ENCODE results near the gene ZPR1. TPM values are rescaled to one million over a fixed set of nuclear protein-coding genes. Genes with fewer than 3 reads are reported as not detected.

Gene ZPR1
- total and polyA plus RNA-seq, 2 of the 4 experiments (the other 2 are of a cell fraction): 40.8 to 52.0 TPM

DNA sequence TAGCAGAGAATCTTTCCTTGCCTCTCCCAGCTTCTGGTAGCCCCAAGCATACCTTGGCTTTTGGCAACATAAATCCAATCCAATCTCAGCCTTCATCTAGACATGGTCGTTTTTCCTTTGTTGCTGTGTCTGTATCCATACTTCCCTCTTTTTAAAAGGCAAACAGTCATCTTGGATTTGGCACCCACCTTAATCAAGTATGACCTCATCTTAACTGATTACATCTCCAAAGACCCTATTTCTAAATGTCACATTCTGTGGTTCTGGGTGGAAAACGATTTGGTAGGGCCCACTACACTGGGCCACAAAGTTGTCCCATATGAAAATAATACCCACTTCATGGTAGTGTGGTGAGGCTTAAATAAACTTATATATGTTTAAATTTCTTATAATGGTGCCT, 15.9 kb downstream of the ZPR1 start (continued):
- TF ChIP-seq RCOR1 (IDR thresholded peaks at IDR 0.05; ENCODE audit: insufficient replicate concordance, low read length): no peak
- TF ChIP-seq, protein P1, sequence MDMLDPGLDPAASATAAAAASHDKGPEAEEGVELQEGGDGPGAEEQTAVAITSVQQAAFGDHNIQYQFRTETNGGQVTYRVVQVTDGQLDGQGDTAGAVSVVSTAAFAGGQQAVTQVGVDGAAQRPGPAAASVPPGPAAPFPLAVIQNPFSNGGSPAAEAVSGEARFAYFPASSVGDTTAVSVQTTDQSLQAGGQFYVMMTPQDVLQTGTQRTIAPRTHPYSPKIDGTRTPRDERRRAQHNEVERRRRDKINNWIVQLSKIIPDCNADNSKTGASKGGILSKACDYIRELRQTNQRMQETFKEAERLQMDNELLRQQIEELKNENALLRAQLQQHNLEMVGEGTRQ (IDR thresholded peaks at IDR 0.05; ENCODE audit: low read depth, low read length): no peak
- TF ChIP-seq, protein P2, sequence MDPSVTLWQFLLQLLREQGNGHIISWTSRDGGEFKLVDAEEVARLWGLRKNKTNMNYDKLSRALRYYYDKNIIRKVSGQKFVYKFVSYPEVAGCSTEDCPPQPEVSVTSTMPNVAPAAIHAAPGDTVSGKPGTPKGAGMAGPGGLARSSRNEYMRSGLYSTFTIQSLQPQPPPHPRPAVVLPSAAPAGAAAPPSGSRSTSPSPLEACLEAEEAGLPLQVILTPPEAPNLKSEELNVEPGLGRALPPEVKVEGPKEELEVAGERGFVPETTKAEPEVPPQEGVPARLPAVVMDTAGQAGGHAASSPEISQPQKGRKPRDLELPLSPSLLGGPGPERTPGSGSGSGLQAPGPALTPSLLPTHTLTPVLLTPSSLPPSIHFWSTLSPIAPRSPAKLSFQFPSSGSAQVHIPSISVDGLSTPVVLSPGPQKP (IDR thresholded peaks at IDR 0.05; ENCODE audit: borderline replicate concordance, low read depth, low read length): no peak

DNA sequence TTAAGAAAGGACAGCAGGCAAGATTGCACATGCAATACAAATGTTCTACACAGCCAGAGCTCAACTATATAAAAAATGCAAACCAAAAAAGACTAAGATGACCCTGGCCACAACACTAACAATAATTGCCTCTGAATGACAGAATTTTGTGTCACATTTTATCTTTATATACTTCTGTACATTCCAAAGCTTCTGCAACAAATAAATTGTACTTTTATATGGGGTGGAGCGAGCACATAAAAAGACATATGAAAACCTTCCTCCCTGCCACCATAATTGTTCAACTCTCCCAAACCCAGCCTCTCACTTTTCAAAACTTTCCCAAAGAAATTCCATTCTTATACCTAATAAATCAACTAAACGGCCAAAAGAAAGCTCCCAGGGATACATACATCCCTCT, 25.7 kb downstream of the ZPR1 start:
- H2BK120ac ChIP-seq (ENCODE audit: low read depth, low read length): no peak overlapping the region
- no peak overlapping the region for H3K23ac ChIP-seq (ENCODE audit: low read depth, low read length)
- H3K27me3 ChIP-seq (ENCODE audit: control insufficient read depth, insufficient read depth, low read length): no peaks in the 10 kb centered on the region
- no peak overlapping the region for H2BK20ac ChIP-seq (ENCODE audit: low read depth, low read length)
- no TSS peak for BruUV-seq (replicated peaks)
- in situ Hi-C loops (cut with MboI; ENCODE audit: low sequenced_read_pairs): no loop called here
- no peaks in the 10 kb centered on the region for H3K9me3 ChIP-seq (ENCODE audit: control insufficient read depth, insufficient read depth, low read length)
- CTCF ChIA-PET: interaction anchor here (2.9 kb wide), 1 partner anchor 19 kb away, joined by 10 read pairs; no protein-coding TSS in a partner anchor
- no peak overlapping the region for H2BK5ac ChIP-seq (ENCODE audit: low read depth, low read length, poor library complexity, severe bottlenecking)
- no peak overlapping the region for H4K5ac ChIP-seq (ENCODE audit: low read depth, low read length)
- no peak overlapping the region for H3K14ac ChIP-seq (replicated peaks; ENCODE audit: low read depth, low read length)
- no peaks in the 10 kb centered on the region for H3K4me1 ChIP-seq (ENCODE audit: control insufficient read depth, insufficient read depth, low read length)
- no peak overlapping the region for H3K27ac ChIP-seq (ENCODE audit: insufficient read depth, low read length)
- no peak overlapping the region for H3K9ac ChIP-seq (ENCODE audit: low read depth, low read length)
- H3K36me3 ChIP-seq (ENCODE audit: control insufficient read depth, insufficient read depth, low read length): peaks cover 28% of the 10 kb centered on the region
- H2AK5ac ChIP-seq (ENCODE audit: low read depth, low read length): no peak overlapping the region
- DNase-seq: no peak
- no peak overlapping the region for H3K4ac ChIP-seq (ENCODE audit: low read depth, low read length)
- H2AK9ac ChIP-seq (replicated peaks; ENCODE audit: low read depth, low read length, poor library complexity): no peak overlapping the region
- no peak for TF ChIP-seq NFE2L2 (IDR thresholded peaks at IDR 0.05; ENCODE audit: low read depth, low read length)
- no peak for TF ChIP-seq FOS (IDR thresholded peaks at IDR 0.05; ENCODE audit: low read depth, low read length)
- no peak for TF ChIP-seq MAFK (IDR thresholded peaks at IDR 0.05; ENCODE audit: low read depth, low read length)
- TF ChIP-seq, protein P2 (IDR thresholded peaks at IDR 0.05; ENCODE audit: borderline replicate concordance, low read depth, low read length): no peak
- no peak for TF ChIP-seq MXI1 (IDR thresholded peaks at IDR 0.05; ENCODE audit: borderline replicate concordance, low read depth, low read length)
- TF ChIP-seq, protein P3, sequence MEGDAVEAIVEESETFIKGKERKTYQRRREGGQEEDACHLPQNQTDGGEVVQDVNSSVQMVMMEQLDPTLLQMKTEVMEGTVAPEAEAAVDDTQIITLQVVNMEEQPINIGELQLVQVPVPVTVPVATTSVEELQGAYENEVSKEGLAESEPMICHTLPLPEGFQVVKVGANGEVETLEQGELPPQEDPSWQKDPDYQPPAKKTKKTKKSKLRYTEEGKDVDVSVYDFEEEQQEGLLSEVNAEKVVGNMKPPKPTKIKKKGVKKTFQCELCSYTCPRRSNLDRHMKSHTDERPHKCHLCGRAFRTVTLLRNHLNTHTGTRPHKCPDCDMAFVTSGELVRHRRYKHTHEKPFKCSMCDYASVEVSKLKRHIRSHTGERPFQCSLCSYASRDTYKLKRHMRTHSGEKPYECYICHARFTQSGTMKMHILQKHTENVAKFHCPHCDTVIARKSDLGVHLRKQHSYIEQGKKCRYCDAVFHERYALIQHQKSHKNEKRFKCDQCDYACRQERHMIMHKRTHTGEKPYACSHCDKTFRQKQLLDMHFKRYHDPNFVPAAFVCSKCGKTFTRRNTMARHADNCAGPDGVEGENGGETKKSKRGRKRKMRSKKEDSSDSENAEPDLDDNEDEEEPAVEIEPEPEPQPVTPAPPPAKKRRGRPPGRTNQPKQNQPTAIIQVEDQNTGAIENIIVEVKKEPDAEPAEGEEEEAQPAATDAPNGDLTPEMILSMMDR (conservative IDR thresholded peaks at IDR 0.05; ENCODE audit: low read depth, low read length): no peak
- TF ChIP-seq POLR2A (IDR thresholded peaks at IDR 0.05; ENCODE audit: low read depth, low read length): no peak
- TF ChIP-seq MAZ (IDR thresholded peaks at IDR 0.05; ENCODE audit: borderline replicate concordance, low read depth, low read length): no peak
- WGBS, 2 experiments (ENCODE audit: extremely low coverage in 2 of 2, insufficient read length in 1 of 2): no CpG with 5 or more reads among the region's 2 CpGs
- H3K4me2 ChIP-seq (ENCODE audit: low read depth, low read length): no peak overlapping the region
- no peak overlapping the region for H4K91ac ChIP-seq (ENCODE audit: insufficient read depth, low read depth, low read length)
- H4K8ac ChIP-seq (ENCODE audit: low read depth in 2 of 2, low read length in 2 of 2): no peak overlapping the region
- POLR2A ChIA-PET (ENCODE audit: unreplicated experiment): no interaction called here
- intact Hi-C loops (cut with micrococcal nuclease): no loop called here
- ATAC-seq (ENCODE audit: low read depth): no peak
- dilution Hi-C loops (cut with HindIII; ENCODE audit: low sequenced_read_pairs, unreplicated experiment): no loop called here
- no peak overlapping the region for H3K56ac ChIP-seq (ENCODE audit: extremely low read depth, insufficient read depth, low read length)
- no peaks in the 10 kb centered on the region; the same call in 1 of the 2 replicates for H4K20me1 ChIP-seq (ENCODE audit: insufficient read depth, low read length)
- H3K18ac ChIP-seq (ENCODE audit: low read depth, low read length): no peak overlapping the region
- no peak overlapping the region for H2BK15ac ChIP-seq (ENCODE audit: low read depth, low read length)
- no peaks in the 10 kb centered on the region; the same call in 1 of the 2 replicates for H3K9me1 ChIP-seq (ENCODE audit: insufficient read depth, low read length)
- peaks cover 3 to 5% of the 10 kb centered on the region in 2 experiments for H3K79me1 ChIP-seq (ENCODE audit: low read depth in 1 of 2, low read length in 2 of 2)
- no peak overlapping the region for H2AFZ ChIP-seq (replicated peaks; ENCODE audit: low read length, poor library complexity)
- H3K4me3 ChIP-seq (ENCODE audit: insufficient read depth, low read depth, low read length): no peak overlapping the region
